ENCODE measurements around the gene FOXQ1. TPM values are rescaled to one million over a fixed set of nuclear protein-coding genes. Genes with fewer than 3 reads are reported as not detected.

The FOXQ1 gene
- total and polyA plus RNA-seq, 4 experiments from 2014 or later, result not detected

DNA sequence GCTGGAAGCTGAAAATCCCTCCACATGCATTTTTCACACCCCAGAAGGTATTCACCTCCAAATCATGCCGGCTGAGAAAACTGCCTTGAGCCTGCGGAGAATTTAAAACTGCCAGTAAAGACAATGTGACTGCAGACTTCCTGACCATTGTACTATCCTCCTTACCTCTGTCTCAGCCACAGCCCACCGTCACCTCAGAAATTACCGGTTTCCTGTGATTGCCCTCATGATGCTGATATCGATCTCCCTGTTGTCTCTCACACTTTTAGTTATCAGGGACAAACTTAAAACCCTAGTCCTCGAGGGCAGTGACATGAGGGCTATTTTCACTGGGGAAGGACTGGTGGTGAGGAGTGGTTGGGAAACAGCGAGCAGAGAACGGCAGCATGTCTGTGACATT lies 30.2 kb upstream of the FOXQ1 start:
- no peaks in the 10 kb centered on the region for H3K9me3 ChIP-seq (ENCODE audit: control insufficient read depth in 1 of 2, low read length in 2 of 2)
- no peaks in the 10 kb centered on the region for H3K36me3 ChIP-seq (ENCODE audit: insufficient read depth, low read length)
- intact Hi-C loops (cut with micrococcal nuclease), result no loop called here
- Mint-ChIP-seq H3K27me3 (peaks cover 9 to 21% of the 10 kb centered on the region in 2 donors), H3K4me3 (no peak overlapping the region), H3K36me3 (no peaks in the 10 kb centered on the region), H3K9me3 (no peaks in the 10 kb centered on the region), H3K4me1 (no peaks in the 10 kb centered on the region), H3K27ac (no peak overlapping the region)
- H3K27me3 ChIP-seq (ENCODE audit: insufficient read depth, low read length), result peaks cover 3% of the 10 kb centered on the region
- CTCF ChIA-PET (ENCODE audit: partially characterized antibody), result no interaction called here
- H3K4me1 ChIP-seq (ENCODE audit: insufficient read depth, low read length), result no peaks in the 10 kb centered on the region
- H3K27ac ChIP-seq (ENCODE audit: low read depth, low read length), result no peak overlapping the region
- POLR2A ChIA-PET (ENCODE audit: partially characterized antibody), result no interaction called here
- DNase-seq, result no peak
- H3K4me3 ChIP-seq (ENCODE audit: low read length in 2 of 2), result no peak overlapping the region

DNA sequence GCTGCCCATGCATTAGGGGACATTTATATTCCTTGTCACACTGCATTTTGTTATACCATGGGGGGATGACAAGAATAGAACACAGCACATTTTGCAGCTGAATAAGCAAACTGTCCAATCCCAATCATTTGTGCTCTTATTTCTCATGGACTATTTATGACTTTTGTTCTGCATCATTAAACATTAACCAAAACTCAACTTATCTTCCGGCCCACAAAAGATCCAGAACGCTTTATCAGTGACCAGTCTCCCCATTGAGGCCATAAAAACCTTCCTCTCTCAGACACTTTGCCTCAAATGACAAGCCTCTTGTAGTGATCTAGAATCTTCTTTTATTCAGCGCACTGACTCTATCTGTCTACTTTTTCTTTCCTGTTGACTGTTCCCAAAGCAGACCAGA lies 28.4 kb upstream of the FOXQ1 start:
- CTCF ChIA-PET (ENCODE audit: partially characterized antibody), result no interaction called here

DNA sequence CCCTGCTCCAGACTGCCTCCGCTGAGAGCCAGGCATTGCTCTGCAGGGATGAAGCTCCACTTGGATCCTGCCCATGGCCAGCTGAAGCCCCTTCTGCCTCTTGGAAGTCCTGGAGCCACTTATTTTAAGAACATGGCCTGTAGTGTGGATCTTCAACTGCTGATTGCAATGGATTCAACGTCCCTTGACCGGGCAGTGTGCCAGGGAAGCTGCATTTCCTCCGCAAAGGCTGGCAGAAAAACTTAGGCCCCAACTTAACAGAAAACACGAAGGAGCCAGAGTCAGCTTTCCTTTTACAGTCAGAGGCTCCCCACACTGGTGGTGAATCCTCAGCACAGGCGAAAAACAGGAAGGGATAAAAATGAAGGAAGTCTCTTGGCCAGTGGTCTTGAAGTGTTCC lies 26.3 kb upstream of the FOXQ1 start:
- intact Hi-C loops (cut with micrococcal nuclease), result no loop called here
- no peak overlapping the region for H3K27ac ChIP-seq (ENCODE audit: low read depth, low read length)
- no peaks in the 10 kb centered on the region for H3K4me1 ChIP-seq (ENCODE audit: insufficient read depth, low read length)
- Mint-ChIP-seq H3K27ac (no peak overlapping the region), H3K4me1 (no peaks in the 10 kb centered on the region), H3K36me3 (no peaks in the 10 kb centered on the region), H3K9me3 (peaks cover 0 to 4% (median 0%) of the 10 kb centered on the region in 8 donors), H3K27me3 (peaks cover 11 to 15% of the 10 kb centered on the region in 2 donors), H3K4me3 (no peak overlapping the region)
- no peak overlapping the region for H3K4me3 ChIP-seq (ENCODE audit: low read length in 2 of 2)
- CTCF ChIA-PET (ENCODE audit: partially characterized antibody), result no interaction called here
- no peak for DNase-seq
- no peaks in the 10 kb centered on the region for H3K9me3 ChIP-seq (ENCODE audit: control insufficient read depth in 1 of 2, low read length in 2 of 2)
- POLR2A ChIA-PET (ENCODE audit: partially characterized antibody), result no interaction called here
- no peaks in the 10 kb centered on the region for H3K27me3 ChIP-seq (ENCODE audit: insufficient read depth, low read length)
- H3K36me3 ChIP-seq (ENCODE audit: insufficient read depth, low read length), result no peaks in the 10 kb centered on the region

More for the DNA sequence above, 28.4 kb upstream of the FOXQ1 start:
- intact Hi-C loops (cut with micrococcal nuclease), result no loop called here
- Histone ChIP-seq H3K27ac (ENCODE audit: low read depth, low read length) (no peak overlapping the region), H3K9me3 (ENCODE audit: control insufficient read depth in 1 of 2, low read length in 2 of 2) (no peaks in the 10 kb centered on the region), H3K36me3 (ENCODE audit: insufficient read depth, low read length) (no peaks in the 10 kb centered on the region), H3K4me3 (ENCODE audit: low read length in 2 of 2) (no peak overlapping the region), H3K27me3 (ENCODE audit: insufficient read depth, low read length) (no peaks in the 10 kb centered on the region), H3K4me1 (ENCODE audit: insufficient read depth, low read length) (no peaks in the 10 kb centered on the region)
- POLR2A ChIA-PET (ENCODE audit: partially characterized antibody), result no interaction called here
- no peak for DNase-seq
- Mint-ChIP-seq H3K27ac (no peak overlapping the region), H3K4me1 (no peaks in the 10 kb centered on the region), H3K27me3 (peaks cover 9 to 21% of the 10 kb centered on the region in 2 donors), H3K36me3 (no peaks in the 10 kb centered on the region), H3K4me3 (no peak overlapping the region), H3K9me3 (no peaks in the 10 kb centered on the region)

DNA sequence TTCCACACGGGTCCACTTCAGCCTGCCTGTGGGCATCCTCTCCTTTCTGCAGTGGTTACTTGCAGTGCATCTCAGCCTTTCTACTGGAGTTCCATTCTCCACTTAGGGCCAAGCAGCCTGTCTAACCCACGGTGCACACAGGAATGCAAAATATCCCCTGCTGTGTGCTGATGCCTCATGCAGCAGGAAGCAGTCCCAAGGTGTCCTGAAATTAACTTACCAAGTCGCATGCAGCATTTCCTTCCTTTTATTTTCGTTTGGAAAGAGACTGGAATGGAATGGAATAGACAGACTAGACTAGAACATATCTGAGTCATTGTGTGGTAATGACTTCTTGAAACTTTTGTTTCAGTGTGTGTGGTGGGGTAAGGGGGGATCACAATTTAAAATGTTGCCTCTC lies 25.9 kb upstream of the FOXQ1 start:
- Mint-ChIP-seq H3K4me1 (no peaks in the 10 kb centered on the region), H3K4me3 (no peak overlapping the region), H3K9me3 (peaks cover 0 to 4% (median 0%) of the 10 kb centered on the region in 8 donors), H3K27me3 (peaks cover 10 to 14% of the 10 kb centered on the region in 2 donors), H3K27ac (no peak overlapping the region), H3K36me3 (no peaks in the 10 kb centered on the region)
- no peaks in the 10 kb centered on the region for H3K36me3 ChIP-seq (ENCODE audit: insufficient read depth, low read length)
- no peak overlapping the region for H3K4me3 ChIP-seq (ENCODE audit: low read length in 2 of 2)
- H3K27ac ChIP-seq (ENCODE audit: low read depth, low read length), result no peak overlapping the region
- no peaks in the 10 kb centered on the region for H3K9me3 ChIP-seq (ENCODE audit: control insufficient read depth in 1 of 2, low read length in 2 of 2)
- DNase-seq, result no peak
- ChIA-PET POLR2A (ENCODE audit: partially characterized antibody) (no interaction called here), CTCF (ENCODE audit: partially characterized antibody) (no interaction called here)
- H3K4me1 ChIP-seq (ENCODE audit: insufficient read depth, low read length), result no peaks in the 10 kb centered on the region
- intact Hi-C loops (cut with micrococcal nuclease), result no loop called here
- no peaks in the 10 kb centered on the region for H3K27me3 ChIP-seq (ENCODE audit: insufficient read depth, low read length)

DNA sequence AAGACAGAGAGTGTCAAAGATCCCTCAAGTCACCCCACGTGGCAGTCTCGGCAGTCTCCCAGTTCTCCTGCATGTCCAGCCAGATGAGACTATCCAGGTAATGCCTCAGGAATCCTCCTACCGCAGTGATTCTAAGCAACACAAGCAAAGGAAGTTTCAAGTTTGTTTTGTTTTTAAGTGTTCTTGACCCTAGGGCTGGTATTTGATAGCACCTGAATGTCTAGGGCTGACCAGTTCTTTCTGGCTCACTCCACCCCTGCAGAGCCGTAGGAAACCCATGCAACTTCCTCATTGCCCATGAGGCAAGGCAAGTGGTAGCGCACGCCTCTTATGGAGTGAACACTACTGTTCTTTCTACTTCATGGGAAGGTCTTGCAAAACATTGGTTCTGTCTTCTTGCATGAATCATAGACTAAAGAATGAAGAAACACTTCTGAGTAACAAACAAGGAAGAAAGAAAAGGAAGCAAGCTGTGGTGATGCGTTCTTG lies 24.8 kb upstream of the FOXQ1 start:
- Histone ChIP-seq H3K36me3 (ENCODE audit: insufficient read depth, low read length) (no peaks in the 10 kb centered on the region), H3K4me3 (ENCODE audit: low read length in 2 of 2) (no peak overlapping the region), H3K9me3 (ENCODE audit: control insufficient read depth in 1 of 2, low read length in 2 of 2) (no peaks in the 10 kb centered on the region), H3K27me3 (ENCODE audit: insufficient read depth, low read length) (no peaks in the 10 kb centered on the region), H3K27ac (ENCODE audit: low read depth, low read length) (no peak overlapping the region), H3K4me1 (ENCODE audit: insufficient read depth, low read length) (no peaks in the 10 kb centered on the region)
- H3K27me3 Mint-ChIP-seq, result peaks cover 7 to 8% of the 10 kb centered on the region in 2 donors
- POLR2A ChIA-PET (ENCODE audit: partially characterized antibody), result no interaction called here
- CTCF ChIA-PET (ENCODE audit: partially characterized antibody), result no interaction called here
- no peak overlapping the region for H3K27ac Mint-ChIP-seq
- no peak for DNase-seq
- intact Hi-C loops (cut with micrococcal nuclease), result no loop called here
- no peaks in the 10 kb centered on the region for H3K36me3 Mint-ChIP-seq
- H3K4me1 Mint-ChIP-seq, result no peaks in the 10 kb centered on the region
- peaks cover 0 to 4% (median 0%) of the 10 kb centered on the region in 8 donors for H3K9me3 Mint-ChIP-seq
- no peak overlapping the region for H3K4me3 Mint-ChIP-seq

DNA sequence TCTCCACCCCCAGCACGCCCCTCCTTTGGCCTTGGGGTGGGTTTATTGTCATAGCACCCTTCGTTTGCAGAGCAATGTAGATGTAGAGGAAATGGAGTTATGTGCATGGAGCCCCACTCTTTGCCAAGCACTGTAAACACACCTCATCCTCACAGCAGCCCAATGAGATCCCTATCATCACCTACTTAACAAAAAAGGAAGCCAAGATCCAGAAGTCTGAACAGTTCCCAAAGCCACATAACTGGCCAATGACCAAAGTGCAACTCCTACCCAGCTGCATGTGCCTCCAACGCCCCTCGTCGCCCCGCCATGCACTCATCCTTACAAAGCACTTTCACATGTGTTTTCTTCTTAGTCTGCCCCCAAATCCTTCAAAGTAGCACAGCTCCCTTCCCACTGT lies 21.8 kb upstream of the FOXQ1 start:
- no peaks in the 10 kb centered on the region for H3K36me3 ChIP-seq (ENCODE audit: insufficient read depth, low read length)
- H3K4me1 Mint-ChIP-seq, result no peaks in the 10 kb centered on the region
- no peak overlapping the region for H3K27ac ChIP-seq (ENCODE audit: low read depth, low read length)
- ChIA-PET POLR2A (ENCODE audit: partially characterized antibody) (no interaction called here), CTCF (ENCODE audit: partially characterized antibody) (no interaction called here)
- no peak overlapping the region for H3K4me3 Mint-ChIP-seq
- H3K27me3 ChIP-seq (ENCODE audit: insufficient read depth, low read length), result no peaks in the 10 kb centered on the region
- intact Hi-C loops (cut with micrococcal nuclease), result no loop called here
- H3K4me1 ChIP-seq (ENCODE audit: insufficient read depth, low read length), result no peaks in the 10 kb centered on the region
- no peak overlapping the region for H3K4me3 ChIP-seq (ENCODE audit: low read length in 2 of 2)
- H3K9me3 Mint-ChIP-seq, result peaks cover 0 to 6% (median under 1%) of the 10 kb centered on the region in 8 donors
- no peaks in the 10 kb centered on the region for H3K36me3 Mint-ChIP-seq
- H3K27ac Mint-ChIP-seq, result peak overlapping the region in 1 of 7 donors; percentile 24
- DNase-seq, result no peak
- peaks cover 2 to 12% of the 10 kb centered on the region in 2 donors for H3K27me3 Mint-ChIP-seq
- no peaks in the 10 kb centered on the region for H3K9me3 ChIP-seq (ENCODE audit: control insufficient read depth in 1 of 2, low read length in 2 of 2)

DNA sequence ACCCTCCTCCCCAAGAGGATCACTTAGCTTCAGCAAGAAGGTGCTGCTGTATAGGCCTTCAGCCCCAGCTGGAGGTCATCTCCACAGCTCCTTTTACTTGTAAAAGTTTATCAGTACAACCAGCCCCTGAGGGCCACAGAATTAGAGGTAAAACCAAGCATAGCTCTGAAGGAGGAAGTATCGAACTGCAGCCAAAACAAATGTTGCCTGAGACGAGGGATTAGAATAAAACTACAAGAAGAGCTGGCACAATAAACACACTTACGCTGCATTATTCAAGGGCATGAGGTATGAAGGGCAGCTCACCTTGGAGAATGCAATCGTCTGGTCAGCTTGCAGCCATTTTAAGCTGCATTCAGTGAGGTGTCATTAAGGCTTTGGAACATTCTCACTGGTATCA lies 21.1 kb upstream of the FOXQ1 start:
- Mint-ChIP-seq H3K27me3 (peaks cover 6 to 12% of the 10 kb centered on the region in 2 donors), H3K9me3 (peaks cover 0 to 8% (median under 1%) of the 10 kb centered on the region in 8 donors), H3K4me1 (no peaks in the 10 kb centered on the region), H3K36me3 (no peaks in the 10 kb centered on the region), H3K27ac (no peak overlapping the region), H3K4me3 (no peak overlapping the region)
- no peak for DNase-seq
- intact Hi-C loops (cut with micrococcal nuclease), result no loop called here
- Histone ChIP-seq H3K9me3 (ENCODE audit: control insufficient read depth in 1 of 2, low read length in 2 of 2) (no peaks in the 10 kb centered on the region), H3K36me3 (ENCODE audit: insufficient read depth, low read length) (no peaks in the 10 kb centered on the region), H3K27ac (ENCODE audit: low read depth, low read length) (no peak overlapping the region), H3K4me1 (ENCODE audit: insufficient read depth, low read length) (no peaks in the 10 kb centered on the region), H3K27me3 (ENCODE audit: insufficient read depth, low read length) (no peaks in the 10 kb centered on the region), H3K4me3 (ENCODE audit: low read length in 2 of 2) (no peak overlapping the region)
- CTCF ChIA-PET (ENCODE audit: partially characterized antibody), result no interaction called here
- POLR2A ChIA-PET (ENCODE audit: partially characterized antibody), result no interaction called here

DNA sequence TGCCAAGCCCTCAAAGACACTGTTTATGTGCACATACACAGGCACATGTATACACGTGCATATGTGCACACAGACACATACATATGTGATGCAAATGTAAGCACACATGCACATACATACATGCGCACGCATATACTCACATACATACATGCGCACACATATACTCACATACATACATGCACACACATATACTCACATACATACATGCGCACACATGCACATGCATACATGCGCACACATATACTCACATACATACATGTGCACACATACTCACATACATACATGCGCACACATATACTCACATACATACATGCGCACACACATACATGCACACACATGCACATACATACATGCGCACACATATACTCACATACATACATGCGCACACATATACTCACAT lies 20.5 kb upstream of the FOXQ1 start:
- Histone ChIP-seq H3K27me3 (ENCODE audit: insufficient read depth, low read length) (no peaks in the 10 kb centered on the region), H3K4me3 (ENCODE audit: low read length in 2 of 2) (no peak overlapping the region), H3K36me3 (ENCODE audit: insufficient read depth, low read length) (no peaks in the 10 kb centered on the region), H3K9me3 (ENCODE audit: control insufficient read depth in 1 of 2, low read length in 2 of 2) (no peaks in the 10 kb centered on the region), H3K27ac (ENCODE audit: low read depth, low read length) (no peak overlapping the region), H3K4me1 (ENCODE audit: insufficient read depth, low read length) (no peaks in the 10 kb centered on the region)
- DNase-seq, result no peak
- POLR2A ChIA-PET (ENCODE audit: partially characterized antibody), result no interaction called here
- CTCF ChIA-PET (ENCODE audit: partially characterized antibody), result no interaction called here
- no peak overlapping the region for H3K27ac Mint-ChIP-seq
- H3K4me3 Mint-ChIP-seq, result no peak overlapping the region
- H3K9me3 Mint-ChIP-seq, result peaks cover 0 to 8% (median under 1%) of the 10 kb centered on the region in 8 donors
- H3K4me1 Mint-ChIP-seq, result no peaks in the 10 kb centered on the region
- intact Hi-C loops (cut with micrococcal nuclease), result no loop called here
- H3K36me3 Mint-ChIP-seq, result no peaks in the 10 kb centered on the region
- H3K27me3 Mint-ChIP-seq, result peaks cover 10 to 12% of the 10 kb centered on the region in 2 donors

All from CD4-positive, alpha-beta memory T cell (primary cell).